GM18868 (cell line): Measurements from ENCODE around the gene MAGEC3.

Experiments used
- ATAC-seq: cut with Tn5 transposase; IDR thresholded peaks from one replicate; pipeline ENCODE4 v1.9.1; 2021; ENCODE audit warnings: mild to moderate bottlenecking, moderate library complexity; ENCODE audit not compliant: unreplicated experiment

MAGEC3 gene

GRCh38 chrX:141941234-141941633 is 103.1 kb downstream of the MAGEC3 start:
- ATAC-seq: no peak

- no peak for ATAC-seq
Observed at GRCh38 chrX:141945426-141945825, 107.3 kb downstream of the MAGEC3 start.

GRCh38 chrX:141947350-141947749 is 109.2 kb downstream of the MAGEC3 start:
- ATAC-seq: no peak
